Central memory CD8-positive, alpha-beta T cell (primary cell): Measurements from ENCODE around the gene CES4A.
"Not testable (repeated sequence)": the region's sequence is repeated elsewhere in the genome, so short reads cannot be mapped to it uniquely, and the experiment has no call there.

Source experiments
- ATAC-seq: fragments of 150-1000 bp; cut with Tn5 transposase; replicated peaks from 2 replicates; pipeline ENCODE4 v1.10.0; 2022; ENCODE audit warnings: mild to moderate bottlenecking, moderate FRiP score, moderate number of reproducible peaks; ENCODE audit not compliant: poor library complexity, severe bottlenecking; ENCODE audit errors: extremely low read depth
- DNase-seq, 2 donors: peaks; one replicate each; pipeline ENCODE4 v3.0.0; 2021; ENCODE audit warnings: low spot score in 2 of 2
- H3K27ac Mint-ChIP-seq: one replicate; pipeline ENCODE4 v1.8.0; 2022; ENCODE audit warnings: low read depth, mild to moderate bottlenecking, moderate library complexity, mixed read lengths
- H3K27me3 Mint-ChIP-seq: one replicate; pipeline ENCODE4 v1.8.0; 2022; ENCODE audit warnings: mixed read lengths
- H3K36me3 Mint-ChIP-seq: one replicate; pipeline ENCODE4 v1.8.0; 2022; ENCODE audit warnings: mild to moderate bottlenecking, moderate library complexity, mixed read lengths; ENCODE audit not compliant: insufficient read depth
- H3K4me1 Mint-ChIP-seq: one replicate; pipeline ENCODE4 v1.8.0; 2022; ENCODE audit warnings: mixed read lengths
- H3K4me3 Mint-ChIP-seq: one replicate; pipeline ENCODE4 v1.8.0; 2022; ENCODE audit warnings: mild to moderate bottlenecking, moderate library complexity, mixed read lengths
- H3K9me3 Mint-ChIP-seq: one replicate; pipeline ENCODE4 v1.8.0; 2022; ENCODE audit warnings: mixed read lengths

Gene CES4A

DNA sequence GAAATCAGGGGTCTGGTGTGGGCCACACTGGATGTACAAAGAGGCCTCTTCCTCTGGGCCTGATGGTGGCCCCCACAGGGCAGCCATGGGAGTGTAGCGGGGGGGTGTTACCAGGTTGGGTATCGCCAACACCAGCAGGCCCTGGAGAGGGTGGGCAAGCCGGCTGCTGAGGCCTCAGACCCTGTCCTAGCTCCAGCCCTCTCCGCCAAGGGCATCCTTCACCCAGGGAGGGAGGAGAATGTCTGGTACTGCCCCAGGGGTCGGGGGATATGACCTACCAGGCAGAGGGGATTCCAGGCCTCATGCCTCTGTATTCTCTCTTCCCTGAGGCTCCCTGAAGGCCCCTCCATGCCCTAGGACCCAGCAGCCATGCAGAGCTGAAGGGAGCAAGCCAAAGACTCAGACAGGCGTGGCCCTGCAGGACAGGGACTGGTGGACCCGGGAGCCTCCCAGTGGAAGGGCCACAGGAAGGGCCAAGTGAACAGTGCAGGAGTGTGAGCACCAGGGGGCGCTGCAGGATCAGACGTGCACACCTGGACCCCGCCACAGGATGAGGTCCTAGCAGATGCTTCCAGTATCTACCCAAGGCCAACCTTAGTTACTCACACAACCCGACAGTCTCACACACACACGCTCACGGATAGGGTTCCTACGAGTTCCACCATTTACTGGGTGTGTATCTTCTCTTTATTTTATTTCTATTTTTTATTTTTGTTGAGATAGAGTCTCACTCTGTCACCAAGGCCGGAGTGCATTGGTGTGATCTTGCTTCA, 10.9 kb upstream of the CES4A start:
- Mint-ChIP-seq H3K27ac (no peak overlapping the region), H3K36me3 (peaks cover 2% of the 10 kb centered on the region), H3K27me3 (no peaks in the 10 kb centered on the region), H3K4me3 (no peak overlapping the region), H3K4me1 (peaks cover 10% of the 10 kb centered on the region), H3K9me3 (no peaks in the 10 kb centered on the region)
- ATAC-seq (peak; percentile 92), DNase-seq (peak; percentile 76 to 91)

DNA sequence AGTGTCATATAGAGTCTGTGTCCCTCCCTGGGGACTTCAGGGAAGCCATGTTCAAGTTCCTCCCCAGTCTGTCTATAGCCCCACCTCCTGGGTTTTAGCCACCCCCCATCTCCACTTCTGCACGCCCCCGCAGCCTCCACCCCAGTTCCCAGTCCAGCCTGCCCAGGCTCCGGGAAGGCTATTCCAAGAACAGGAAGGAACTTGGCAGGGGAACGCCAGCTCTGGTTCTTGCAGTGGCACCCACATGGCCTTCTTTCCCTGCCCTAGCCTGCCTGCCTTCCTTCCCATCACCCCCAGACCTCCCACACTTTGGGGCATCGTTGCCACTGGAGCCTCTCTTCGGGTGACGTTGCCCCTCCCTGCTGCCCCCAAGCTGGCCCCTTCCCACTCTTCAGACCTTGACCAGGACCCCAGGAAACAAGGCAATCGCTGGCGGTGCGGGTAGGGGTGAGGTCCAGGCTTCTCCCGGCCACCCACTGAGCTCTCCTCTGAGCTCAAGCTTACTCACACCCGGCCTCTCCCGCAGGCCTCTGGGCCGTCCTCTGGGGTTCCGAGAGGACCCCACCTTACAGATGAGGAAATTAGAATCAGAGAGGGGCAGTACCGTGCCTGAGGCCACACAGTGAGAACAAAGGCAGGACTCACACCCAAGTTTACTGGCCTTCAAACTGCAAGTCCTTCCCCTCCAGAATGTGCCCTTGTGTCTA, 9.2 kb upstream of the CES4A start:
- no peak overlapping the region for H3K4me3 Mint-ChIP-seq
- no peaks in the 10 kb centered on the region for H3K27me3 Mint-ChIP-seq
- peaks cover 14% of the 10 kb centered on the region for H3K4me1 Mint-ChIP-seq
- peaks cover 2% of the 10 kb centered on the region for H3K36me3 Mint-ChIP-seq
- ATAC-seq (no peak), DNase-seq (no peak)
- H3K27ac Mint-ChIP-seq: no peak overlapping the region
- no peaks in the 10 kb centered on the region for H3K9me3 Mint-ChIP-seq

DNA sequence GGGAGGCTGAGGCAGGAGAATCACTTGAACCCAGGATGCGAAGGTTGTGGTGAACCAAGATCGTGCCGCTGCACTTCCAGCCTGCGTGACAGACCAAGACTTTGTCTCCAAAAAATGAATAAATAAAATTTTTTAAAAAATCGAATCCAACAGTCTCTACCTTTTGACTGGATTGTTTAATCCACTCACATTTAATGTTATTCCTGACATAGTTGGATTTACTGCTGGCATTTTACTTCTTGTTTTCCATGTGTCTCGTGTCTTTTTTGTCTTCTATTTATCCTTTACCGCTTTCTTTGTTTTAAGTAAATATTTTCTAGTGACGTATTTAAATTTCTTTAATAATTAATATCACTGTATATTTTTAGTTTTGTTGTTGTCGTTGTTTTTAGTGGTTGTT, 5.4 kb upstream of the CES4A start:
- no peak for DNase-seq

DNA sequence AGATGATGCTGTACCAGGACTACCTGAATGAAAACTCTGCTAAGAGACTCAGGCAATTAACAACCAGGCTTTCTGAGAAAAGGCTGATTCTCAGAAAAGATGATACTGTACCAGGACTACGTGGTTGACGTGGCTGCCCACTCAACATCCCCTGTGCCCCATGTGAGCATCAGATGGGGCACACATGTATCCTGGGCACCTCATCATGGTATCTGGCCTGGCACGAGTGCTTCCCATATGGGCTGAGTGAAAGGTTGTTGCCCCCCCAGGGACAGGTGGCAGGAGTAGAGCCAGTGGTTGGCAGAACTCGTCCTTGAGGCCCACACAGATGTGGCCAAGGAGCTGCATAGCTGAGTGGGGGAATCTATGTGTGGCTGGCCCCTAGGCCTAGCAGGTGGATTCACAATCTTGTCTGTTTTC, 3.5 kb upstream of the CES4A start:
- H3K9me3 Mint-ChIP-seq: no peaks in the 10 kb centered on the region
- no peak overlapping the region for H3K4me3 Mint-ChIP-seq
- H3K27ac Mint-ChIP-seq: peak overlapping the region; percentile 90
- DNase-seq (no peak), ATAC-seq (no peak)
- no peaks in the 10 kb centered on the region for H3K27me3 Mint-ChIP-seq
- H3K36me3 Mint-ChIP-seq: no peaks in the 10 kb centered on the region
- peaks cover 15% of the 10 kb centered on the region for H3K4me1 Mint-ChIP-seq

More for the DNA sequence above, 5.4 kb upstream of the CES4A start:
- H3K9me3 Mint-ChIP-seq: no peaks in the 10 kb centered on the region
- no peak for ATAC-seq
- H3K4me3 Mint-ChIP-seq: no peak overlapping the region
- no peaks in the 10 kb centered on the region for H3K36me3 Mint-ChIP-seq
- H3K27me3 Mint-ChIP-seq: no peaks in the 10 kb centered on the region
- H3K27ac Mint-ChIP-seq: no peak overlapping the region
- H3K4me1 Mint-ChIP-seq: peaks cover 15% of the 10 kb centered on the region

DNA sequence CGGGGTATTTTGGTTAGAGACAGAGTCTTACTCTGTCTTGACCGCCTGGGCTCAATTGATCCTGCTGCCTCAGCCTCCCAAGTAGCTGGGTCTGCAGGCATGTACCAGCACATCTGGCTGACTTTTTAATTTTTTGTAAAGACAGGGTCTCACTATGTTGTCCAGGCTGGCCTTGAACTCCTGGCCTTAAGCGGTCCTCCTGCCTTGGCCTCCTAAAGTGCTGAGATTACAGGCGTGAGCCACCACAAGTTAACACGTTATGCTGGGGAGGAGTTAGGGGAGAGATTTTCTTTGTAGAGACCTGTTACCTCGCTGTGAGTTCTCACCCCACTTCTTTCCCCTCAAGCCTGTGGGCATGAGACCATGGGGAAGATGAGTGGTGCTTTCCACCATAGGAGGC, 1.8 kb upstream of the CES4A start:
- Mint-ChIP-seq H3K36me3 (no peaks in the 10 kb centered on the region), H3K27ac (no peak overlapping the region), H3K27me3 (no peaks in the 10 kb centered on the region), H3K9me3 (no peaks in the 10 kb centered on the region), H3K4me3 (no peak overlapping the region), H3K4me1 (peaks cover 15% of the 10 kb centered on the region)
- no peak for ATAC-seq
- no peak for DNase-seq

DNA sequence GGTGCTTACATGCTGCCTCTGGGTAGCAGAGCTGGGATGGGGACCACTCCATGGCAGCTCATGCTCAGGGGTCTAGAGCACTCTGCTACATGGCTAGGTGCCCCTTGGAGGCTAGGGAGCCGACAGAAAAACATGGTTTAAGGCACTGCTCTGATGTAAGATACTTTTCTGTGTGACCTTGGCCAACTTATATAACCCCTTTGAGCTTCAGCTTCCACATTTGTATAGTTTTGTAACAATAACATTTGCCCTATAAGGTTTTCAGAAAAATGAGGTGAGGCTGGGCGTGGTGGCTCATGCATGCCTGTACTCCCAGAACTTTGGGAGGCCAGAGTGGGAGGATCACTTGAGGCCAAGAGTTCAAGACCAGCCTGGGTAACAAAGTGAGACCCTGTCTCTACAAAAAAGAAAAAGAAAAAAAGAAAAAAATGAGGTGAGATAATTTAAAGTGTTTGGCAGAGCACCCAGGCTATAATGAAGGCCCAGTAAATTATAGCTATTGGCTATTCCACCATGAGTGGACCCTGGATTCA, 3.2 kb downstream of the CES4A start:
- Mint-ChIP-seq H3K36me3 (no peaks in the 10 kb centered on the region), H3K27me3 (no peaks in the 10 kb centered on the region), H3K4me3 (no peak overlapping the region), H3K4me1 (no peaks in the 10 kb centered on the region), H3K27ac (no peak overlapping the region), H3K9me3 (no peaks in the 10 kb centered on the region)
- ATAC-seq (no peak), DNase-seq (no peak)

DNA sequence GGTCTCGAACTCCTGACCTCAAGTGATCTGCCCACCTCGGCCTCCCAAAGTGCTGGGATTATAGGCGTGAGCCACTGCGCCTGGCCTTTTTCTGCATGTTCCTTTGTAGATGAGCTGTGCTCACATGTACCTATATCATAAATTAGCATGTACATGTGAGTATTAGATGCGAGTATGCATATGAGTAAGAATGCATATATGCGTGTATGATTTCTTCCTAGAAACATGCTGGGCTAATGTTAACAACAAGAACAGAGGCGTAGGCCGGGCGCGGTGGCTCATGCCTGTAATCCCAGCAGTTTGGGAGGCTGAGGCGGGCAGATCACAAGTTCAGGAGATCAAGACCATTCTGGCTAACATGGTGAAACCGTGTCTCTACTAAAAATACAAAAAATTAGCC, 5.2 kb downstream of the CES4A start:
- H3K36me3 Mint-ChIP-seq, H3K27ac Mint-ChIP-seq, DNase-seq, ATAC-seq, H3K4me3 Mint-ChIP-seq, H3K4me1 Mint-ChIP-seq, H3K9me3 Mint-ChIP-seq, H3K27me3 Mint-ChIP-seq: not testable (repeated sequence)

DNA sequence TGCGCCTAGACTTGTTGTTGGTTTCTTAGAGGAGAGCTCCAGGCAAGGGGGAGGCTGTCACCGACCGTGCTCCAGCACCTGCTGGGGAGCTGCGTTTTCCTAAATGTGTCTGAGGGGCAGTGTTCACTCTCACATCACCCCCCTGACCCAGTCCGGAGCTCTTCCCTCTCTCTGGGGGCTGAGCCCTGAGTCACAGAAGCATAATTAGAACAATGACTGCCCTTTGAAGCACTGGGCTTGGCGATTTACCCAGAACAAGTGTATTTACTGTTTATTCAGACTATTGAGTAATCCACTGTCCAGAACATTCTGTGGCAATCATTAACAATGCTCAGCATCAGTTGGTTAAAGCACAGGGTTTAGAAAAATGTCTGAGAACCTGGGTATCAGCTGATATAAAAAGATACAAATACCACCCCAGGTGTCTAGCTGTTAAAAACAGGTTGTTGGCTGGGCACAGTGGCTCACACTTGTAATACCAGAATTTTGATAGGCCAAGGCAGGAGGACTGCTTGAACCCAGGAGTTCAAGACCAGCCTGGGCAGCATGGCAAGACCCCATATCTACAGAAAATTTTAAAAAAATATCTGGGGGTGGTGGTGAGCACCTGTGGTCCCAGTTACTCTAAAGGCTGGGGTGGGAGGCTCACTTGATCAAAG, 8.1 kb downstream of the CES4A start:
- Mint-ChIP-seq H3K27me3 (no peaks in the 10 kb centered on the region), H3K27ac (no peak overlapping the region), H3K4me1 (peaks cover 8% of the 10 kb centered on the region), H3K36me3 (no peaks in the 10 kb centered on the region), H3K9me3 (no peaks in the 10 kb centered on the region), H3K4me3 (no peak overlapping the region)
- no peak for DNase-seq
- no peak for ATAC-seq

DNA sequence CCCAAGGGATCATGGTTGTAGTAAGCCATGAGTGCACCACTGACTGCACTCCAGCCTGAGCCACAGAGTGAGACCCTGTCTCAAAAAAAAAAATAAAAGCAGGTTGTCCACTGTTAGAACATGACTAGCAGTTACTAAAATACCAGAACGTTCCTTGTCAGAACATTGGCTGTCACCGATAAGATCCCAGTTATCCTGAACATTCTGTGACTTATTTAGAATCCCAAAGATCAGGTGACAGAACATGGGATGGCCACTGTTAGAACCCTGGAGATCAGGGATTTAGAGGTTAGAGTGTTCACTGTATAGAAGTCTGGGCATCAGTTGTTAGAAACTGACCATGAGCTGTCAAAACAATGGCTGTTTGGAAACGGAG, 8.6 kb downstream of the CES4A start:
- no peaks in the 10 kb centered on the region for H3K36me3 Mint-ChIP-seq
- DNase-seq (no peak), ATAC-seq (no peak)
- no peaks in the 10 kb centered on the region for H3K9me3 Mint-ChIP-seq
- H3K27me3 Mint-ChIP-seq: no peaks in the 10 kb centered on the region
- H3K4me1 Mint-ChIP-seq: peaks cover 13% of the 10 kb centered on the region
- H3K4me3 Mint-ChIP-seq: no peak overlapping the region
- H3K27ac Mint-ChIP-seq: no peak overlapping the region

DNA sequence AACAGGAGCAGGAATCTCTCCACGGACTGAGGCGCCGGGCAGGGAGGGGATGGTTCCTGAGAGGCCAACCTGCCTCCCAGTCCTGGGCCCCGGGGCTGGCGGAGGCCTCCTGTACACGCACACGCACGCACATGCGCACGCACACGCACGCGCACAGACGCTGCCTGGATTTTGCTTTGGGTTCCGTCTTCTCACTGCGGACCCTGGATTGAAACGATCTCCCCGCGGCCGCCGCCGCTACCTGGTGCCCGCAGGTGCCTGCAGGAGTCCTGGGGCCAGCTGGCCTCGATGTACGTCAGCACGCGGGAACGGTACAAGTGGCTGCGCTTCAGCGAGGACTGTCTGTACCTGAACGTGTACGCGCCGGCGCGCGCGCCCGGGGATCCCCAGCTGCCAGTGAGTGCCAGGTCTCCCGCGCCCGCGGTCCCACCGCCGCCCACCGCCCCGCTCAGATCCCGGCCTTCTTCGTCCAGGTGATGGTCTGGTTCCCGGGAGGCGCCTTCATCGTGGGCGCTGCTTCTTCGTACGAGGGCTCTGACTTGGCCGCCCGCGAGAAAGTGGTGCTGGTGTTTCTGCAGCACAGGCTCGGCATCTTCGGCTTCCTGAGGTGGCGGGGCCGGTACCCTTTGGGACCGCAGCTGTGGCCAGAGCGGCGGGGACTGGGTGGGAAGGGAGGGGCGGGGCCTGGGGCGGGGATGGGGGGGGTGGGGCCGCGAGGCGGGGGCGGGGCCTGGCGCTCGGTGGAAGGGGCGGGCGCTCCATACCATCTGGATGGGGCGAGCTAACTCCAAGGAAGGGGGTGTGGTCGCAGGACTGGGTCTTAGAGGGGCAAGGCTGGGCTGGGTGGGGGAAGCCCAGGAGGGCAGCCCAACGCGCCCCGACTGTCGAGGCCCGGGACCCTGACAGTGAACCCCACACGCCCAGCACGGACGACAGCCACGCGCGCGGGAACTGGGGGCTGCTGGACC, 12.3 kb downstream of the CES4A start:
- Mint-ChIP-seq H3K4me3 (peak overlapping the region; percentile 78), H3K27me3 (no peaks in the 10 kb centered on the region), H3K36me3 (no peaks in the 10 kb centered on the region), H3K27ac (peak overlapping the region; percentile 63), H3K4me1 (peaks cover 16% of the 10 kb centered on the region), H3K9me3 (no peaks in the 10 kb centered on the region)
- ATAC-seq (peak; percentile 69), DNase-seq (peak in 1 of 2 donors; percentile 28)

DNA sequence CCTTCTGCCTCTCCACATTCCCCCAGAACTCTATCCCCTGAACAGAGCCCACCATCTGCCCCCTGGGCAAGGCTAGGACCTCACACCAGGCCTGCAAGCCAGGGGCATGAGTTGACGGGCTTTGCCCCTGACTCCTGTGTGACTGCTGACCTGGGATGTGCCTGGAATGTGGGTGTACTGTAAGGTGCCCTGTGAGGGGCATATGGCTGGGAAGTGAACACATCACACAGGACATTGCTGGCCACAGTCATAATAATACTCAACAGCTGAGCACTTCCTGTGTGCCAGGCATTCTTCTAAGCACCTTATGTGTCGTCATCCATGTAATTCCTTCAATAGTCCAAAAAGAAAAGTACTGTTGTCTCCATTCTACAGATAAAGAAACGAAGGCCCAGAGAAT, 13.3 kb downstream of the CES4A start:
- Mint-ChIP-seq H3K4me3 (peak overlapping the region; percentile 78), H3K9me3 (no peaks in the 10 kb centered on the region), H3K27ac (peak overlapping the region; percentile 45), H3K36me3 (no peaks in the 10 kb centered on the region), H3K27me3 (no peaks in the 10 kb centered on the region), H3K4me1 (peaks cover 16% of the 10 kb centered on the region)
- no peak for DNase-seq
- no peak for ATAC-seq
